IPS-20b (cell line): ENCODE measurements around the gene BRD9.
"Not testable (repeated sequence)": the region's sequence is repeated elsewhere in the genome, so short reads cannot be mapped to it uniquely, and the experiment has no call there.

Source experiments
- H3K27ac ChIP-seq: one replicate; pipeline ENCODE4 v1.5.1; 2013; ENCODE audit warnings: low read length
- H3K27me3 ChIP-seq: 2 replicates; pipeline ENCODE4 v1.6.1; 2013; ENCODE audit warnings: mild to moderate bottlenecking, low read length, inconsistent platforms; ENCODE audit not compliant: insufficient read depth
- H3K36me3 ChIP-seq: 2 replicates; pipeline ENCODE4 v1.6.1; 2013; ENCODE audit warnings: low read depth, mild to moderate bottlenecking, inconsistent platforms, low read length, moderate library complexity; ENCODE audit not compliant: insufficient read depth
- H3K4me1 ChIP-seq: 2 replicates; pipeline ENCODE4 v1.6.1; 2013; ENCODE audit warnings: mild to moderate bottlenecking, control low read depth, inconsistent platforms, low read length, moderate library complexity; ENCODE audit not compliant: insufficient read depth
- H3K4me3 ChIP-seq: 2 replicates; pipeline ENCODE4 v1.5.1; 2013; ENCODE audit warnings: mild to moderate bottlenecking, low read length, inconsistent platforms
- H3K9ac ChIP-seq: 2 replicates; pipeline ENCODE4 v1.6.1; 2013; ENCODE audit warnings: low read depth, mild to moderate bottlenecking, inconsistent platforms, low read length, moderate library complexity
- H3K9me3 ChIP-seq: 2 replicates; pipeline ENCODE4 v1.6.1; 2013; ENCODE audit warnings: mild to moderate bottlenecking, low read depth, low read length, inconsistent platforms; ENCODE audit not compliant: insufficient read depth

Gene BRD9

GRCh38 chr5:920321-920720 lies 27.7 kb upstream of the BRD9 start:
- H3K4me1 ChIP-seq, result no peaks in the 10 kb centered on the region
- H3K9me3 ChIP-seq, result no peaks in the 10 kb centered on the region
- H3K4me3 ChIP-seq, result no peak overlapping the region
- no peak overlapping the region for H3K9ac ChIP-seq
- H3K27ac ChIP-seq, result no peak overlapping the region
- H3K27me3 ChIP-seq, result peaks cover 9% of the 10 kb centered on the region
- peaks cover 39% of the 10 kb centered on the region for H3K36me3 ChIP-seq

GRCh38 chr5:919356-920000 lies 26.9 kb upstream of the BRD9 start:
- Histone ChIP-seq H3K9me3 (no peaks in the 10 kb centered on the region), H3K27ac (no peak overlapping the region), H3K9ac (no peak overlapping the region), H3K27me3 (0 out of 2 replicates have a peak, but pooled peaks cover under 1% of the 10 kb centered on the region), H3K4me1 (no peaks in the 10 kb centered on the region), H3K4me3 (no peak overlapping the region), H3K36me3 (peaks cover 47% of the 10 kb centered on the region)

DNA sequence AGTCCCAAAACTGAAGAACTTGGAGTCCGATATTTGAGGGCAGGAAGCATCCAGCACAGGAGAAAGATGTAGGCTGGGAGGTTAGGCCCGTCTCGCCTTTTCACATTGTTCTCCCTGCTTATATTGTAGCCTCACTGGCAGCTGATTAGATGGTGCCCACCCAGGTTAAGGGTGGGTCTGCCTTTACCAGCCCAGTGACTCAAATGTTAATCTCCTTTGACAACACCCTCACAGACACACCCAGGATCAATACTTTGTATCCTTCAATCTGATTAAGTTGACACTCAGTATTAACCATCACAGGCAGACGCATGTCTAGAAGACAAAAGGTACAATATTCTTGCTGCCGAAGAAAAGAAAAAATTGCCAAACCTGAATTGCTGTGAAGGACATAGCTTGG lies 26.1 kb upstream of the BRD9 start:
- peaks cover 55% of the 10 kb centered on the region for H3K36me3 ChIP-seq
- H3K27me3 ChIP-seq, H3K4me3 ChIP-seq, H3K4me1 ChIP-seq, H3K27ac ChIP-seq, H3K9ac ChIP-seq, H3K9me3 ChIP-seq: not testable (repeated sequence)

DNA sequence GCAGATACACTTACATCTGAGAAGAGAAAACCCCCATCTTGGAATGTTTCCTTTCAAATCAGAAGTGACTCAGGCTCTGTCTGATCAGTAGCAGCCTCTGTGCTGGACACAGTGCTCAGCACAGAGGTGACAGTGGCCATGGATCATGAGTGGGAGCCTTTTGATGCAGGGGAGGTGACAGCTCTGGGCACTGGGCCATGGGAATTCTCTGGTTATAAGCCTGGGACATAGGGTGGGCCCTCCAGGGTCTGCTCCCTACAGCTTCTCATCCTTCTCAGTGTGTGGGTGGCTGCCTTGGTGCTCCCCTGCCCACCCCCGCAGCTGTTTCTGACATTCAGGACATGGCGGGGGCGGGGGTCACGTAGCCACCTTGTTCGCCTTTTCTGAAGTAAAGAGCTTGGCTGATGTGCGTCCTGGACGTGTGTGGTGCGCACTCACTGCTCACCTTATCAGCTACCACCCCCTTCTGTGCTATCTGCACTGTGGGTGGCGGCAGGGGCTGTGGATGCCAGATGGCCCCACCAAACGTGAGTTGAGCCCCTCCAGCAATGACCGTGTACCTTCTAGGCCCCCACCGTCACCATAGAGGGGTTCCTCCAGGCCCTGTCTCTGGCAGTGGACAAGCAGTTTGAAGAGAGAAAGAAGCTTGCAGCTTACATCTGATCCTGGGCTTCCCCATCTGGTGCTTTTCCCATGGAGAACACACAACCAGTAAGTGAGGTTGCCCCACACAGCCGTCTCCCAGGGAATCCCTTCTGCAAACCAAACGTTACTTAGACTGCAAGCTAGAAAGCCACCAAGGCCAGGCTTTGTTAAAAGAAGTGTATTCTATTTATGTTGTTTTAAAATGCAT lies 24.1 kb upstream of the BRD9 start:
- Histone ChIP-seq H3K36me3 (peaks cover 75% of the 10 kb centered on the region), H3K9ac (no peak overlapping the region), H3K4me1 (no peaks in the 10 kb centered on the region), H3K4me3 (no peak overlapping the region), H3K27ac (no peak overlapping the region), H3K9me3 (no peaks in the 10 kb centered on the region), H3K27me3 (no peaks in the 10 kb centered on the region)

- Histone ChIP-seq H3K36me3 (peaks cover 80% of the 10 kb centered on the region), H3K4me1 (no peaks in the 10 kb centered on the region), H3K27ac (no peak overlapping the region), H3K9ac (no peak overlapping the region), H3K4me3 (no peak overlapping the region), H3K9me3 (no peaks in the 10 kb centered on the region), H3K27me3 (no peaks in the 10 kb centered on the region)
Measured at GRCh38 chr5:915946-916345, 23.3 kb upstream of the BRD9 start.

DNA sequence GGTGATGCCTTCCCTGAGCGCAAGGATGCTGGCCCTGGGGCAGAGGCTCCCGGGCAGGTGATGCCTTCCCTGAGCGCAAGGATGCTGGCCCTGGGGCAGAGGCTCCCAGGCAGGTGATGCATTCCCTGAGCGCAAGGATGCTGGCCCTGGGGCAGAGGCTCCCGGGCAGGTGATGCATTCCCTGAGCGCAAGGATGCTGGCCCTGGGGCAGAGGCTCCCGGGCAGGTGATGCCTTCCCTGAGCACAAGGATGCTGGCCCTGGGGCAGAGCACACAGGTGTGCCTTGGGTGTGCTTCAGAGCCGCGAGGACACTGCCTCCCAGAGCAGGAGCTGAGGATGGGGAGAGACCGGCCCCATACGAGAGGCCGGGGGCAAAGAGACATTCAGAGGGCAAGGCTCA lies 22.7 kb upstream of the BRD9 start:
- not testable (repeated sequence) for H3K27me3 ChIP-seq, H3K4me1 ChIP-seq, H3K9ac ChIP-seq, H3K9me3 ChIP-seq, H3K27ac ChIP-seq, H3K4me3 ChIP-seq
- peaks cover 86% of the 10 kb centered on the region for H3K36me3 ChIP-seq

- peaks cover 94% of the 10 kb centered on the region for H3K36me3 ChIP-seq
- no peaks in the 10 kb centered on the region for H3K9me3 ChIP-seq
- no peaks in the 10 kb centered on the region for H3K27me3 ChIP-seq
Measured at GRCh38 chr5:914612-915011, 22.0 kb upstream of the BRD9 start.

DNA sequence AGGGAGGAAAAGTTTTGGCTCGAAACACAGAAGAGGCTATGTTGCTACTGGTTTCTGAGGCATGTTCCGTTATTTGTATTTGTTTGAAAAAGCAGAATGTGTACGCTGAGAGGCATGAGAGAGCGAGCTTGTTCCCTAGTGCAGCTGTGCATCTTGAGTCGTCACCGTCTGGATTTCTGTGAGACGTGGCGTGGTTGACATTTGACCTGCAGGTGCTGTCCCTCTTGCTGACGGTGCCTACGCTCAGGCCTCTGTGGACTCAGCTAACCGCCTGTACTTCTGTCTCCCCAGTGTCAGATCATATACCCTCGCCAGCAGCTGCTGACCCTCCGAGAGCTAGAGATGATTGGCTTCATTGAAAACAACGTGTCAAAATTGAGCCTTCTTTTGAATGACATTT lies 21.6 kb upstream of the BRD9 start:
- no peak overlapping the region for H3K27ac ChIP-seq
- peaks cover 97% of the 10 kb centered on the region for H3K36me3 ChIP-seq
- no peaks in the 10 kb centered on the region for H3K9me3 ChIP-seq
- H3K9ac ChIP-seq, result no peak overlapping the region
- H3K4me3 ChIP-seq, result no peak overlapping the region
- no peaks in the 10 kb centered on the region for H3K4me1 ChIP-seq
- no peaks in the 10 kb centered on the region for H3K27me3 ChIP-seq

More at GRCh38 chr5:914612-915011, 22.0 kb upstream of the BRD9 start:
- Histone ChIP-seq H3K4me3 (no peak overlapping the region), H3K4me1 (no peaks in the 10 kb centered on the region), H3K9ac (no peak overlapping the region), H3K27ac (no peak overlapping the region)

- Histone ChIP-seq H3K27me3 (no peaks in the 10 kb centered on the region), H3K27ac (no peak overlapping the region), H3K4me3 (no peak overlapping the region), H3K9me3 (no peaks in the 10 kb centered on the region), H3K9ac (no peak overlapping the region), H3K36me3 (peaks cover 98% of the 10 kb centered on the region), H3K4me1 (no peaks in the 10 kb centered on the region)
Measured at GRCh38 chr5:912280-913091, 19.9 kb upstream of the BRD9 start.

GRCh38 chr5:911601-912000 lies 19.0 kb upstream of the BRD9 start:
- no peaks in the 10 kb centered on the region for H3K9me3 ChIP-seq
- no peak overlapping the region for H3K27ac ChIP-seq
- no peak overlapping the region for H3K9ac ChIP-seq
- H3K27me3 ChIP-seq, result no peaks in the 10 kb centered on the region
- H3K4me1 ChIP-seq, result no peaks in the 10 kb centered on the region
- H3K36me3 ChIP-seq, result peaks cover 98% of the 10 kb centered on the region
- H3K4me3 ChIP-seq, result no peak overlapping the region

DNA sequence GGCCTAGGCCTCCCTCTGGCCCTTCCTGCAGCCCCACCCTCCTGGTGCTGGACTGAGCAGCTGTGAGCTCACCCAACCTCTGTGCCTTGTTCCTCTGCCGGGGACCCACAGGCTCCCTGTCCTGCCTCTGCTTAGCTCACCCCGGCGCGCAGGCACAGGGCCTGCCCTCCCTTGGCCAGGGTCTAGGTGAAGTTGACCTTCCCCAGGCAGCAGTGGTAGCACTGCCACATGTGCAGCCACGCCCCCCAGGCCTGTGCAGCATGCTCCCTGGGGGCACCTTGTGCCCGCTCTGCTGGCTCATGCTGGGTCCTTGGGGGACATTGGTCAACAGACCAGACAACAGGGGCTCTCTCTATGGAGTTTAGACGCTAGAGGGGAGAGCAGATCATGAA lies 18.2 kb upstream of the BRD9 start:
- peaks cover 98% of the 10 kb centered on the region for H3K36me3 ChIP-seq
- H3K27ac ChIP-seq, result no peak overlapping the region
- no peak overlapping the region for H3K9ac ChIP-seq

More for the DNA sequence above, 18.2 kb upstream of the BRD9 start:
- H3K27me3 ChIP-seq, result no peaks in the 10 kb centered on the region
- H3K9me3 ChIP-seq, result no peaks in the 10 kb centered on the region
- no peak overlapping the region for H3K4me3 ChIP-seq
- H3K4me1 ChIP-seq, result no peaks in the 10 kb centered on the region
